Breast epithelium (tissue), 4 donors: Measurements from ENCODE around the gene DYRK3. TPM values are rescaled to one million over a fixed set of nuclear protein-coding genes. Genes with fewer than 3 reads are reported as not detected.

Experiments used
- DNase-seq, 2 donors: peaks; one replicate each; pipeline ENCODE4 v3.0.0-alpha.2; 2019; ENCODE audit warnings: low spot score in 2 of 2
- H3K27ac ChIP-seq, 2 donors: fragments of 200-600 bp; sonication (generic) in 1 of 2; one replicate each; pipeline ENCODE4 v1.5.1; 2016 to 2019; ENCODE audit warnings: mild to moderate bottlenecking in 1 of 2
- H3K27me3 ChIP-seq, 2 donors: fragments of 200-600 bp; sonication (generic) in 1 of 2; one replicate each; pipeline versions ENCODE4 v1.5.1 to v1.6.0; 2017 to 2019; ENCODE audit warnings: control low read depth in 1 of 2, mild to moderate bottlenecking in 1 of 2
- H3K36me3 ChIP-seq: fragments of 200-600 bp; one replicate; pipeline ENCODE4 v1.5.1; 2019
- H3K4me1 ChIP-seq, 2 donors: fragments of 200-600 bp; sonication (generic); one replicate each; pipeline ENCODE4 v1.5.1; 2016 to 2019; ENCODE audit warnings: control low read depth in 1 of 2
- H3K4me3 ChIP-seq, 3 donors: fragments of 200-600 bp; sonication (generic); 1 replicate in 2 of 3; 2 replicates in 1 of 3; pipeline ENCODE4 v1.5.1; 2016 to 2019; ENCODE audit warnings: mild to moderate bottlenecking in 3 of 3, moderate library complexity in 2 of 3
- H3K9me3 ChIP-seq, 2 donors: fragments of 200-600 bp; sonication (generic) in 1 of 2; one replicate each; pipeline ENCODE4 v1.5.1; 2016 to 2019; ENCODE audit warnings: control low read depth in 1 of 2
- POLR2A ChIP-seq: fragments of 450-650 bp; IDR thresholded peaks from one replicate; pipeline ENCODE4 v1.6.1; 2016; ENCODE audit warnings: antibody characterized with exemption, mild to moderate bottlenecking, moderate library complexity
- POLR2AphosphoS5 ChIP-seq, 3 donors: sonication (generic); formaldehyde crosslinking; IDR thresholded peaks; one replicate each; pipeline ENCODE4 v1.6.1; 2017; ENCODE audit warnings: antibody characterized with exemption in 3 of 3
- intact Hi-C: fragments of 100-400 bp; cut with DNase I; formaldehyde crosslinking; loops from one replicate; pipeline ENCODE4 v1.15.1; 2023; ENCODE audit warnings: low total_unique reads
- total RNA-seq, 3 donors: library from RNA; depleted of rRNA; stranded (reverse); fragments of >200 nt; gene quantifications; one replicate each; pipeline ENCODE4 v1.1.0, GENCODE V29; 2016
- TF ChIP-seq, protein P1 (sequence below), 3 donors: fragments of 450-650 bp; IDR thresholded peaks; one replicate each; pipeline ENCODE4 v1.5.1; 2016 to 2017; ENCODE audit warnings: antibody characterized with exemption in 3 of 3, mild to moderate bottlenecking in 3 of 3, moderate library complexity in 3 of 3

Gene DYRK3
- total RNA-seq, 3 donors from 2014 or later: 7.8 to 39.4 (median 14.1) TPM

DNA sequence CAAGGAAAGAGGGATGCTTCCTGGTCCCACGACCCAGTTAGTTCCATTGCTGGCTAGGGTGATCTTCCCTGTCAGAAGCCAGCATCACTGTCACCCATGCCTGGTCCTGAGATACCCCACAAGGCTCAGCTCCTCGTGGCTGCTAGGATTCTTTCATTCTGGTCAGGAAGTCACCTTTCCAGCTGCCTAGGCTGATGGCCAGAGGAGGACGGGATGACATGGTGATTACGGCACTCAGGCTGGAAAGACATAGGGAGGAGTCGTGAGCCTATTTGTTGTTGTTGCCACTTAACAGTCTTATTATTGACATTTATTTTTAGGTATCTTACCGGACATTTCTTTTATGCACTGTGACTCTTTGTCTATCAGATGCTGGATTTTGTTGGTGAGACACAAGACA lies 29.4 kb downstream of the DYRK3 start:
- no peaks in the 10 kb centered on the region for H3K36me3 ChIP-seq
- no peak overlapping the region for H3K27ac ChIP-seq
- no peak overlapping the region for H3K4me3 ChIP-seq
- H3K27me3 ChIP-seq: no peaks in the 10 kb centered on the region
- TF ChIP-seq POLR2AphosphoS5 (IDR thresholded peaks at IDR 0.05): no peak
- TF ChIP-seq, protein P1, sequence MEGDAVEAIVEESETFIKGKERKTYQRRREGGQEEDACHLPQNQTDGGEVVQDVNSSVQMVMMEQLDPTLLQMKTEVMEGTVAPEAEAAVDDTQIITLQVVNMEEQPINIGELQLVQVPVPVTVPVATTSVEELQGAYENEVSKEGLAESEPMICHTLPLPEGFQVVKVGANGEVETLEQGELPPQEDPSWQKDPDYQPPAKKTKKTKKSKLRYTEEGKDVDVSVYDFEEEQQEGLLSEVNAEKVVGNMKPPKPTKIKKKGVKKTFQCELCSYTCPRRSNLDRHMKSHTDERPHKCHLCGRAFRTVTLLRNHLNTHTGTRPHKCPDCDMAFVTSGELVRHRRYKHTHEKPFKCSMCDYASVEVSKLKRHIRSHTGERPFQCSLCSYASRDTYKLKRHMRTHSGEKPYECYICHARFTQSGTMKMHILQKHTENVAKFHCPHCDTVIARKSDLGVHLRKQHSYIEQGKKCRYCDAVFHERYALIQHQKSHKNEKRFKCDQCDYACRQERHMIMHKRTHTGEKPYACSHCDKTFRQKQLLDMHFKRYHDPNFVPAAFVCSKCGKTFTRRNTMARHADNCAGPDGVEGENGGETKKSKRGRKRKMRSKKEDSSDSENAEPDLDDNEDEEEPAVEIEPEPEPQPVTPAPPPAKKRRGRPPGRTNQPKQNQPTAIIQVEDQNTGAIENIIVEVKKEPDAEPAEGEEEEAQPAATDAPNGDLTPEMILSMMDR (IDR thresholded peaks at IDR 0.05): no peak
- no peak for TF ChIP-seq POLR2A
- no peak for DNase-seq
- H3K4me1 ChIP-seq: peaks cover 0 to 6% of the 10 kb centered on the region in 2 donors
- no peaks in the 10 kb centered on the region for H3K9me3 ChIP-seq
- intact Hi-C loops: no loop called here

DNA sequence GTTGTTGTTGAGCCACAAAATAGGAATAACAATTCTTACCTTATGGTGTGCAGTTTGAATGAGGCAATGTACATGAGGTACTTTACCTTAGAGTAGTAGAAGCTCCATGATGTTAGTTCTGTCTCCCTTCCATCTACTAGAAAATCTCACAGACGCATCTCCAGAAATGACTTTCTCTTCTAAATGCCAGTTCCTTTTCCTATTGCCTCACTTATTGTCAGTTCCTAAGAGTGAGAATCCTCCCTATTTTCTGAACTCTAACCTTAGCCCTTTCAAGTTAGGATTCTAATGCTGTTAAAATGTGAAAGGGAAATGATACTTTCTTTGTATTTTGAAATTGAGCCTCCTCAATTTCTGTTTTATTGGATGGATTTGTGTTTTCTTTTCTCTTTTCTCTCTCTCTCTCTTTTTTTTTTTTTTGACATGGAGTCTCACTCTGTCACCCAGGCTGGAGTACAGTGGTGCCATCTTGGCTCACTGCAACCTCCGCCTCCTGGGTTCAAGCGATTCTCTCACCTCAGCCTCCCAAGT lies 30.8 kb downstream of the DYRK3 start:
- Histone ChIP-seq H3K4me1 (peaks cover 0 to 6% of the 10 kb centered on the region in 2 donors), H3K9me3 (no peaks in the 10 kb centered on the region), H3K27me3 (no peaks in the 10 kb centered on the region), H3K27ac (no peak overlapping the region), H3K4me3 (no peak overlapping the region), H3K36me3 (no peaks in the 10 kb centered on the region)
- DNase-seq: no peak
- intact Hi-C loops: no loop called here
- TF ChIP-seq, protein P1 (IDR thresholded peaks at IDR 0.05): no peak
- TF ChIP-seq POLR2AphosphoS5 (IDR thresholded peaks at IDR 0.05) (no peak), POLR2A (no peak)

DNA sequence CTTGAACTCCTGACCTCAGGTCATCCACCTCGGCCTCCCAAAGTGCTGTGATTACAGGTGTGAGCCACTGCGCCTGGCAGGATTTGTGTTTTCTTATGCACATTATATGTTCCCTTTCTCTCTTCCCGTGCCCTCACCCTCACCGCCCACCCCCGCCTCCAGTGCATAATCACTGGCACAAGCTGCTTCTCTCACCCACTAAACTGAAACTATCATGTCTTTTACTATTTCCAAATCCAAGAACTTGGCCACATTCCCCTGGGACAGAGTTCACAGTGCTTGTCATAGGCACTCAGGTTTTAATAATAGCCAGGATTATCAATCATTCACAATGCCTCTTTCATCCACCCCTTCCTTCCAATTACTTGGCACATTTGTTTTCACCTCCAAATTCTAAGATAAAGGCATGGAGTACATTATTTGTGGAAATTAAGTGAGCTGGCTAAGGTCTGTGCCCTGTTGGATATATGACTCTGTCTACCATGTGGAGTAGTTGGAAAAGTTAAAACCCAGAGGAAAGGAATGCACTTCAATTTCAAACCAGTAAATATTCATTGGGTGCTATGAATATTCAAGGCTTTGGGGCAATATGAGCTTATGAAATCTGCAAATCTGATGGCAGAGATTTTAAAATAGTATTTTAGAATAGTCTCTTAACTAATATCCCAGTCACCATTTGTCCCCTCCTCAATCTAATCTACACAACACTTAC lies 31.8 kb downstream of the DYRK3 start:
- peaks cover 0 to 6% of the 10 kb centered on the region in 2 donors for H3K4me1 ChIP-seq
- H3K9me3 ChIP-seq: no peaks in the 10 kb centered on the region
- DNase-seq: no peak
- H3K4me3 ChIP-seq: no peak overlapping the region
- H3K36me3 ChIP-seq: no peaks in the 10 kb centered on the region
- H3K27ac ChIP-seq: no peak overlapping the region
- intact Hi-C loops: no loop called here
- TF ChIP-seq POLR2AphosphoS5 (IDR thresholded peaks at IDR 0.05) (no peak), POLR2A (no peak)
- TF ChIP-seq, protein P1 (IDR thresholded peaks at IDR 0.05): no peak
- no peaks in the 10 kb centered on the region for H3K27me3 ChIP-seq

DNA sequence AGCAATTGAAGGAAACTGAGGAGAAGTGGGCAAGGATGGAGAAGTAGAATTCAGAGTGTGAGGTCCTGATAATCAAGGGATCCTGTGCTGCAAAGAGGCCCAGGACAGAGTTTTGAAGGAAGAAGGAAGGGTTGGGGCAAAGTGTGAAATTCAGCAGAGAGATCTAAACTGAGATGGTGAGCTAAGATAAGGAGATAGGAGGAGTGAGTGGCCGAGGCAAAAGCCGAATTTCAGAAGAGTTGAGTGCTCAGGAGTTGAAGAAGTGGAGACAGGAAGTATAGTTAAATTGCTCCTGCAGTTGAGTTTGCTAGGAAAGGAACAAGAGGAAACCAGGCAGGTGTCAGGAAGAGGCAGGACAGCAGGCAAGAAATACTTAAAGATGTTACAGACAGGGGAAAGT lies 33.0 kb downstream of the DYRK3 start:
- peaks cover 0 to 6% of the 10 kb centered on the region in 2 donors for H3K4me1 ChIP-seq
- H3K4me3 ChIP-seq: no peak overlapping the region
- H3K27me3 ChIP-seq: no peaks in the 10 kb centered on the region
- no peak overlapping the region for H3K27ac ChIP-seq
- H3K9me3 ChIP-seq: no peaks in the 10 kb centered on the region
- intact Hi-C loops: no loop called here
- H3K36me3 ChIP-seq: no peaks in the 10 kb centered on the region
- TF ChIP-seq, protein P1 (IDR thresholded peaks at IDR 0.05): no peak
- DNase-seq: no peak

DNA sequence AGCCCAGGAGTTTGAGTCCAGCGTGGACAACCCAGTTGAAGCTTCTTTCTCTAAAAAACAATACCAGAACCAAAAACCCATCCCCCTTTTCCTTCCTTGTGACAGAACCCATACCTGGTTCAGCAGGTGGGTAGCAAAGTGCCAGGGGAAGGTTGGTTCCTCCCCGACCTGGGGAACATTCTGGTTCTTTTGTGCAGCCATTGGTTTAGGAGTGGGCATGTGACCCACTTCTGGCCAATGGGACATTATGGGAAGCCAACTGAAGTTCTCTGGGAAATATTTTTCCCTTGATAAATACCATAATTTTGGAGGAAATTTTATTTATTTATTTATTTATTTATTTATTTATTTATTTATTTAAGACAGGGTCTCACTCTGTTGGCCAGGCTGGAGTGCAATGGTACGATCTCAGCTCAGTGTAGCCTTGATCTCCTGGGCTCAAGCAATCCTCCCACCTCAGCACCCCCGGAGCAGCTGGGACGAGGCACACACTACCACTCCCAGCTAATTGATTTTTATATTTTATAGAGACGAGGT lies 33.6 kb downstream of the DYRK3 start:
- Histone ChIP-seq H3K4me1 (peaks cover 0 to 2% of the 10 kb centered on the region in 2 donors), H3K27me3 (no peaks in the 10 kb centered on the region), H3K27ac (no peak overlapping the region), H3K36me3 (no peaks in the 10 kb centered on the region), H3K4me3 (no peak overlapping the region), H3K9me3 (no peaks in the 10 kb centered on the region)
- intact Hi-C loops: no loop called here
- DNase-seq: no peak
- no peak for TF ChIP-seq POLR2AphosphoS5 (IDR thresholded peaks at IDR 0.05)
- TF ChIP-seq POLR2A: no peak
- TF ChIP-seq, protein P1 (IDR thresholded peaks at IDR 0.05): no peak
